NCI-H526 (cell line): ENCODE measurements around the gene PTPRG.

Experiments used
- DNase-seq, 2 experiments: peaks; one replicate each; lab custom pipeline; 2025; lab: John Stamatoyannopoulos, UW

The PTPRG gene

GRCh38 chr3:62343755-62344154, 782.4 kb downstream of the PTPRG start:
- DNase-seq, result no peak
